ENCODE results near the gene CAPZA1.
"Not testable (repeated sequence)": the region's sequence is repeated elsewhere in the genome, so short reads cannot be mapped to it uniquely, and the experiment has no call there.

The CAPZA1 gene

GRCh38 chr1:112619518-112620376, at the start of gene CAPZA1:
Gene CAPZA1, plus strand, starts transcription at chr1:112619832. Its CDS starts 13 bp downstream, at chr1:112619845.
- DNase-seq = peak; percentile 92

GRCh38 chr1:112575154-112575804, 44.4 kb upstream of the CAPZA1 start:
- DNase-seq = no peak

- no peak for DNase-seq
Measured at GRCh38 chr1:112576240-112576639, 43.4 kb upstream of the CAPZA1 start.

GRCh38 chr1:112579801-112580510, 39.7 kb upstream of the CAPZA1 start:
- DNase-seq = no peak

- no peak for DNase-seq
Measured at GRCh38 chr1:112581586-112582192, 37.9 kb upstream of the CAPZA1 start.

GRCh38 chr1:112583366-112583765, 36.3 kb upstream of the CAPZA1 start:
- DNase-seq = no peak

GRCh38 chr1:112589766-112590165, 29.9 kb upstream of the CAPZA1 start:
- no peak for DNase-seq

- DNase-seq = peak; percentile 63
Measured at GRCh38 chr1:112594208-112594876, 25.3 kb upstream of the CAPZA1 start.

GRCh38 chr1:112599477-112599876, 20.2 kb upstream of the CAPZA1 start:
- DNase-seq = no peak

GRCh38 chr1:112603012-112603411, 16.6 kb upstream of the CAPZA1 start:
- no peak for DNase-seq

GRCh38 chr1:112603541-112603940, 16.1 kb upstream of the CAPZA1 start:
- DNase-seq = no peak

- no peak for DNase-seq
Measured at GRCh38 chr1:112605633-112606327, 13.9 kb upstream of the CAPZA1 start.

GRCh38 chr1:112614460-112615065, 5.1 kb upstream of the CAPZA1 start:
- peak; percentile 31 for DNase-seq

GRCh38 chr1:112618114-112618720, 1.4 kb upstream of the CAPZA1 start:
- no peak for DNase-seq

GRCh38 chr1:112618721-112619517, 713 bp upstream of the CAPZA1 start, which contains the start of gene ST7L:
Gene ST7L, minus strand, starts transcription at chr1:112619141. Its CDS starts 28 bp downstream, at chr1:112619113.
- peak; percentile 66 for DNase-seq

GRCh38 chr1:112620377-112620695, 704 bp downstream of the CAPZA1 start:
- DNase-seq = no peak

- not testable (repeated sequence) for DNase-seq
Measured at GRCh38 chr1:112624493-112624892, 4.9 kb downstream of the CAPZA1 start.

- no peak for DNase-seq
Measured at GRCh38 chr1:112625696-112626095, 6.1 kb downstream of the CAPZA1 start.

GRCh38 chr1:112626193-112626592, 6.6 kb downstream of the CAPZA1 start:
- DNase-seq = no peak

GRCh38 chr1:112626887-112627286, 7.3 kb downstream of the CAPZA1 start:
- no peak for DNase-seq

All from NCI-H446 treated with DMSO at 0.1 percent for 48 hours (cell line).